Fibroblast of the aortic adventitia (primary cell): ENCODE measurements around the gene GALNT9. TPM values are rescaled to one million over a fixed set of nuclear protein-coding genes. Genes with fewer than 3 reads are reported as not detected.

ENCODE experiments used
- DNase-seq: peaks from one replicate; pipeline ENCODE4 v3.0.0-alpha.2; 2010; ENCODE audit warnings: low read depth
- H3K4me3 ChIP-seq: 2 replicates; pipeline ENCODE4 v1.5.1; 2011; ENCODE audit warnings: low read depth, mild to moderate bottlenecking, control low read depth, low read length, moderate library complexity
- total RNA-seq: library from RNA; depleted of rRNA; stranded (reverse); fragments of >200 nt; gene quantifications from 2 replicates; pipeline ENCODE4 v1.2.3, GENCODE V29; 2012; ENCODE audit warnings: low replicate concordance
- TF ChIP-seq, protein P1 (sequence below): IDR thresholded peaks from 2 replicates; pipeline ENCODE4 v1.5.1; 2011; ENCODE audit warnings: mild to moderate bottlenecking, low read length, control low read depth, inconsistent platforms; ENCODE audit not compliant: insufficient read depth

GALNT9 gene
- total RNA-seq, 1 donor: not detected

DNA sequence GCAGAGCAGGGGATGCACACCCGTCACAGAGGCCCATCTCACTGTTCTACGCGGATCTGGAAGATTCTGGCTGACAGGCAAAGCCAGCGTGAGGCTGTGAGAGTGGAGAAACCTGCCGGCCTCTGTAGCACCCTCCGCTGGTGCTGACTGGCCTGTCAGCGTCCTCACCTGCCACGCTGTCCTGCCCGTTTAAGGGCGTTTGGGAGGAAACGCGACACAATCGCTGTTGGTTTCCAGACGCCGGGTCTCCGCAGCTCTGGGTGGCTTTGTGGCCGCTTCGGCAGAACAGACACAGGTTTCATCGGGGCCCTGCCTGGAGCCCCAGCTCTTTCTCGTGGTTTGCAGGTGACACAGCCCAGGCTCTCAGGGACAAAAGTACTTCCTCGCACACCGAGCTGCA is 114.5 kb downstream of the GALNT9 start:
- H3K4me3 ChIP-seq: no peak overlapping the region
- DNase-seq: no peak
- TF ChIP-seq, protein P1, sequence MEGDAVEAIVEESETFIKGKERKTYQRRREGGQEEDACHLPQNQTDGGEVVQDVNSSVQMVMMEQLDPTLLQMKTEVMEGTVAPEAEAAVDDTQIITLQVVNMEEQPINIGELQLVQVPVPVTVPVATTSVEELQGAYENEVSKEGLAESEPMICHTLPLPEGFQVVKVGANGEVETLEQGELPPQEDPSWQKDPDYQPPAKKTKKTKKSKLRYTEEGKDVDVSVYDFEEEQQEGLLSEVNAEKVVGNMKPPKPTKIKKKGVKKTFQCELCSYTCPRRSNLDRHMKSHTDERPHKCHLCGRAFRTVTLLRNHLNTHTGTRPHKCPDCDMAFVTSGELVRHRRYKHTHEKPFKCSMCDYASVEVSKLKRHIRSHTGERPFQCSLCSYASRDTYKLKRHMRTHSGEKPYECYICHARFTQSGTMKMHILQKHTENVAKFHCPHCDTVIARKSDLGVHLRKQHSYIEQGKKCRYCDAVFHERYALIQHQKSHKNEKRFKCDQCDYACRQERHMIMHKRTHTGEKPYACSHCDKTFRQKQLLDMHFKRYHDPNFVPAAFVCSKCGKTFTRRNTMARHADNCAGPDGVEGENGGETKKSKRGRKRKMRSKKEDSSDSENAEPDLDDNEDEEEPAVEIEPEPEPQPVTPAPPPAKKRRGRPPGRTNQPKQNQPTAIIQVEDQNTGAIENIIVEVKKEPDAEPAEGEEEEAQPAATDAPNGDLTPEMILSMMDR: no peak

DNA sequence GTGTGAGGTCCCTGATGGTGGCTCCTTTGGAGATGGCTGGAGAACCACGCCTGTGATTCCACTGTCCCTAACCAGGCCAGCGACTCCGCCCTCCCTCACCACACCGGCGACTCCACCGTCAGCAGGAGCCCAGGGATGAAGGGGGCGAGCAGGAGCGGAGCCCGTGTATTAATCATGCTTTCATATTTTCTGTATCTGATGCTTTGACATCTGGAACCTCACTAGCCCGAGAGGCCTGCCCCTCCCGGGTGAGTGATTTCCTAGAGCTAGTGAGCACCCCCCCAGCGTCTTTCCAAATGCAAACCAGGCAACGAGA is 115.3 kb downstream of the GALNT9 start:
- no peak overlapping the region for H3K4me3 ChIP-seq
- TF ChIP-seq, protein P1: no peak
- no peak for DNase-seq

DNA sequence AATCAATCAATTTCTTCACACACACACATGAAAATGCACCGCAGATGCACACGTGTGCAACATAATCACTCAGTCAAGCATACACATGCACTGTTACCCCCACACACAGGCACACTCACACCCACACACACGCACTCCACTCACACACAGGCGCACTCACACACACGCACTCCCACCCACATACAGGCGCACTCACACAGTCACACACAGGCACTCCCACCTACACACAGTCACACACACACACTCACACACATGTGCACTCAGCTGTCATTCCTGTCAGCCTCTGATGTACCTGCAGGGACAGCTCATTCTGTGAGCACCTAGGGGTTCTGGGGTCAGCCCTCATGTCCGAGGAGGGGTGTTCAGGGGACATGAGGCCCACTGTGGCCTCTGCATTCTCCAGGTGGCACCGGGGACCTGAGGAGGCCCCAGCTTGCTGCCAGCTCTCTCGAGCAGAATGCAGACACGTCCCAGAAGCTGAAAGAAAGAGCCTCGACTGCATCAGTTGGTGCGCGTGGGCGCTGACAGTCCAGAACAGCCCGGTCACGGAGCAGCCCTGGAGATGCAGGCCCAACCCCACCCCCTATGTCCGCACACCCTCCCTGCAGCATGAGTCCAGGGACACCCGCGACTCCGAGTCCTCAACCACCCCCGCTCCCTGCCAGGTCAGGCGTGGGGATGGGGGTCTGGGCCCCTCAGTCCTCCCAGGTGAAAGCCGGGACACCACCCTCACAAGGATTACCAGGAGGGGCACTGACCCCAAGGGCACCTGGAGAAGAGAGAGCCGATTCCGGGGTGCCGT is 115.8 kb downstream of the GALNT9 start:
- no peak for DNase-seq
- TF ChIP-seq, protein P1: no peak
- no peak overlapping the region for H3K4me3 ChIP-seq

DNA sequence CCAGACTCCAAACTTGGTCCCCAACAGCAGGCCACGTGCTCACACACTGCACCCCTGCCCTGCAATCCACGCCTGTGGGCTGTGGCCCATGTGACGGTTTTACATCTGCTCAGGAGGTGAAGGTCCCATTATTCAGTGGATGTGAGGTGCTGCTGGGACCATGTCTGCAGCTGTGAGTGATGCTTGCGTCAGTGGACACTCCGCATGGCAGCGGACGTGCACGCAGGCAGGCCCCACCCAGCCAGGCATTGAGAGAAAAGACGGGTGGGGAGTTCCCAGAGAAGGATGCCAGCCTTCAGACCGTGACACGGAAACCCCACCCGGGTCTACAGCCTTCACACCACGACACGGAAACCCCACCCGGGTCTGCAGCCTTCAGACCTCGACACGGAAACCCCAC is 117.6 kb downstream of the GALNT9 start:
- TF ChIP-seq, protein P1: no peak
- no peak for DNase-seq
- no peak overlapping the region for H3K4me3 ChIP-seq

DNA sequence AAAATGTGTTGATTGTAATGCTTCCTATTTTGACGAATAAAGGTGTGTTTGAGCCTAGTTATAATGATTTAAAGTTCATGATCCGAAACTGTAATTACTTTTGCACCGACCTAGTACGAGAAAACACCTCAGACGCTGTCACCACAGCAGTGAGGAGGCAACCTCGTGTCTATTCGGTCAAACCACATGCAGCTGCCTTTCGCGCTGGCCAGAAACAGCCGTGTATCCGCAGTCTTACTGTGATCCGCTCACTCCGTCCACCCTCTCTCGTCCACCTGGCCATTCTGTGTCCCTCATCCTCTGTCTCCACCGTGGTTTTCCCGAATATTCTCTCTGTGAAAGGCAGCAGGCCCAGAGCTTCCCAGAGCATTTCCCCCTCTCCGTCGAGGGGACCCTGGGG is 118.1 kb downstream of the GALNT9 start:
- DNase-seq: no peak
- TF ChIP-seq, protein P1: no peak
- no peak overlapping the region for H3K4me3 ChIP-seq

DNA sequence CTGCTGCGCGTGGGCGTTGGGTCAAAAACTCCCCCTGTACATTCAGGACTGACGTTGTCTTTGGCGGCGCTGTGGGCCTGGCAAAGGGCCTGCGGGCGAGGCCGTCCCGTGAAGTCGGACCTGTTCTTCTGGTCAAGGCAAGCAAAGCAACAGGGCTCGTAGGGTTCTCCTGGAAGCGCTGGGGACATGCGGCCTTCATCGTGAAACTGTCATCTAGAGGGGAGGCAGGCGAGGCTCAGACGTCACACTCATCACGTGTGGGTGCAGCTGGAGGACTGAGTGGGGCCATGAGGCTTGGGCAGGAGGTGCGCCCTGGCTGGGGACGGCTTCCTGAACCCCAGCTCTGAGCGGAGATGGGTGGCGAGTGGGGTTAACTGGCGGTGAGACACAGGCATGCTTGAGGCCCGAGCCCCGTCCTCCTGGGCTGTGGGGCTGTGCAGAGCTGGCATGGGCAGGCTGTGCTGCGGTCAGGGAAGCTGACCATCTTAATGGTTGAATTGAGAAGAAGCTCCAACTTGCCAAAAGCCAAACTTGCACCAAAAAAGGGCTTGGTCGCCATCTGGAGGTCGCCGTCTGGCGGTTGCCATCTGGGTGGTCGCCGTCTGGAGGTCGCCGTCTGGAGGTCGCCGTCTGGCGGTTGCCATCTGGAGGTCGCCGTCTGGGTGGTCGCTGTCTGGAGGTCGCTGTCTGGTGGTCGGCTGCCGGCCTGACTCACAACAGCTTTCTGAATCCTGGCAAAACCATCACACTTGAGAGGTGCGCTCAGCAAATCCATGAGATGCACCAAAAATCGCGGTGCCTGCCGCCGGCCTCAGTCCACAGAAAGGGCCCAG is 119.0 kb downstream of the GALNT9 start:
- DNase-seq: no peak
- TF ChIP-seq, protein P1: no peak
- no peak overlapping the region for H3K4me3 ChIP-seq
